Keratinocyte (primary cell): ENCODE results near the gene CIB1.

Experiments
- EZH2 ChIP-seq: IDR thresholded peaks from one replicate; pipeline ENCODE4 v1.6.1; 2012; ENCODE audit warnings: inconsistent platforms, mild to moderate bottlenecking, low read length, moderate library complexity
- TF ChIP-seq, protein P1 (sequence below), 3 experiments: IDR thresholded peaks in 1 of 3; conservative IDR thresholded peaks in 1 of 3; optimal IDR thresholded peaks in 1 of 3; 2 replicates in 2 of 3; 3 replicates in 1 of 3; pipeline versions ENCODE3 to v1.5.1; 2011; ENCODE audit warnings: low read length in 3 of 3, mild to moderate bottlenecking in 3 of 3, moderate library complexity in 2 of 3, control low read depth in 1 of 3, inconsistent platforms in 1 of 3; ENCODE audit not compliant: insufficient read depth in 2 of 3; ENCODE audit errors: extremely low read depth in 1 of 3

DNA sequence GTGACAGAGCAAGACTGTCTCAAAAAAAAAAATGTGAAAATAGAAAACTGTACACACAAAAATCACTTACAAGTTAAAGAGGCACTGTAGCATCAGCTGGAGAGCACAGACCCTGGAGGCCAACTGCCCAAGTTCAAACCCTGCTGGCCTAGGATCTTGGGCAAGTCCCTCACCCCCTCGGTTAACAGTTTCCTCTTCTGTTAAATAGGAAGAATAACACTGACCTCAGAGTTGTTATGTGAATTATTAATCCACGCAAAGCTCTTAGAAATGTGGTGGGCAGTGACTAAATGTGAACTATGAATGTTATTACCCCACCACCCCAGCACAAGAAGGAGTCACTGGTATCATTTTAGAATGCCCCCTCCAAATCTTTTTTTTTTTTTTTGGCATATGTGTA is 11.2 kb downstream of the CIB1 start:
- TF ChIP-seq, protein P1, sequence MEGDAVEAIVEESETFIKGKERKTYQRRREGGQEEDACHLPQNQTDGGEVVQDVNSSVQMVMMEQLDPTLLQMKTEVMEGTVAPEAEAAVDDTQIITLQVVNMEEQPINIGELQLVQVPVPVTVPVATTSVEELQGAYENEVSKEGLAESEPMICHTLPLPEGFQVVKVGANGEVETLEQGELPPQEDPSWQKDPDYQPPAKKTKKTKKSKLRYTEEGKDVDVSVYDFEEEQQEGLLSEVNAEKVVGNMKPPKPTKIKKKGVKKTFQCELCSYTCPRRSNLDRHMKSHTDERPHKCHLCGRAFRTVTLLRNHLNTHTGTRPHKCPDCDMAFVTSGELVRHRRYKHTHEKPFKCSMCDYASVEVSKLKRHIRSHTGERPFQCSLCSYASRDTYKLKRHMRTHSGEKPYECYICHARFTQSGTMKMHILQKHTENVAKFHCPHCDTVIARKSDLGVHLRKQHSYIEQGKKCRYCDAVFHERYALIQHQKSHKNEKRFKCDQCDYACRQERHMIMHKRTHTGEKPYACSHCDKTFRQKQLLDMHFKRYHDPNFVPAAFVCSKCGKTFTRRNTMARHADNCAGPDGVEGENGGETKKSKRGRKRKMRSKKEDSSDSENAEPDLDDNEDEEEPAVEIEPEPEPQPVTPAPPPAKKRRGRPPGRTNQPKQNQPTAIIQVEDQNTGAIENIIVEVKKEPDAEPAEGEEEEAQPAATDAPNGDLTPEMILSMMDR (optimal IDR thresholded peaks at IDR 0.05 in 1 of 3, IDR thresholded peaks at IDR 0.05 in 1 of 3, conservative IDR thresholded peaks at IDR 0.05 in 1 of 3; ENCODE audit: extremely low read depth in 1 of 3, insufficient read depth in 2 of 3, low read length in 3 of 3) = no peak
- TF ChIP-seq EZH2 = no peak
